Suprapubic skin (tissue), 3 donors: ENCODE results near the gene IKZF2.

ENCODE experiments used
- POLR2AphosphoS5 ChIP-seq, 3 donors: sonication (generic); formaldehyde crosslinking; IDR thresholded peaks; one replicate each; pipeline ENCODE4 v1.6.1; 2017; ENCODE audit warnings: antibody characterized with exemption in 3 of 3
- TF ChIP-seq, protein P1 (sequence below), 2 donors: fragments of 200-600 bp in 1 of 2; fragments of 450-650 bp in 1 of 2; sonication (generic) in 1 of 2; IDR thresholded peaks; one replicate each; pipeline ENCODE4 v1.5.1; 2016 to 2019; ENCODE audit warnings: antibody characterized with exemption in 2 of 2, mild to moderate bottlenecking in 1 of 2, moderate library complexity in 1 of 2

DNA sequence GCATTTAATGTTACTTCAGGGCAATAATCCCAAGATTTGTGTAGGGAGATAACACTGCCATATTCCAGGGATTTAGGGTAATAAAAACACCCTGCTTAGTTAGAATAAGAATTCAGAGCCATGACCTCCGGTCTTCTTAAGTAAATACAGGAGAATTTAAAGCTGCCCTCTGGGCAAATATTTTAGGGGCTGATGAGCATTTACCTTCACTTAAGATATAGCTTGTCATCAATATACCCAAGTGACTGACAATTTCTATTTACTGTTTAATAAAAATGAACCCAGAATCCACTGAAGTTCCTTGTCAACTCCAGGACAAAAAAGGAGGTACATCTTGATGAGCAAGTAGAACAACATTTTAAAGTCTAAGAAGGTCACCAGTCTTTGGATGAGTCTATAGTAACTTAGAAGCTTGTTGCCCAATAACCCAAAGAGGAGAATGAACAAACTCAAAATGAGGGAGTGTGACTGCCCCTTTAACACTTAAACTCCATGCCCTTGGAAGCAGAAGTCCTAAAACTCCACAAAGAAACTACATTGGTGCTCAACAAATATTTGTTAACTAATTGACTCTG lies 24.3 kb upstream of the IKZF2 start:
- TF ChIP-seq, protein P1, sequence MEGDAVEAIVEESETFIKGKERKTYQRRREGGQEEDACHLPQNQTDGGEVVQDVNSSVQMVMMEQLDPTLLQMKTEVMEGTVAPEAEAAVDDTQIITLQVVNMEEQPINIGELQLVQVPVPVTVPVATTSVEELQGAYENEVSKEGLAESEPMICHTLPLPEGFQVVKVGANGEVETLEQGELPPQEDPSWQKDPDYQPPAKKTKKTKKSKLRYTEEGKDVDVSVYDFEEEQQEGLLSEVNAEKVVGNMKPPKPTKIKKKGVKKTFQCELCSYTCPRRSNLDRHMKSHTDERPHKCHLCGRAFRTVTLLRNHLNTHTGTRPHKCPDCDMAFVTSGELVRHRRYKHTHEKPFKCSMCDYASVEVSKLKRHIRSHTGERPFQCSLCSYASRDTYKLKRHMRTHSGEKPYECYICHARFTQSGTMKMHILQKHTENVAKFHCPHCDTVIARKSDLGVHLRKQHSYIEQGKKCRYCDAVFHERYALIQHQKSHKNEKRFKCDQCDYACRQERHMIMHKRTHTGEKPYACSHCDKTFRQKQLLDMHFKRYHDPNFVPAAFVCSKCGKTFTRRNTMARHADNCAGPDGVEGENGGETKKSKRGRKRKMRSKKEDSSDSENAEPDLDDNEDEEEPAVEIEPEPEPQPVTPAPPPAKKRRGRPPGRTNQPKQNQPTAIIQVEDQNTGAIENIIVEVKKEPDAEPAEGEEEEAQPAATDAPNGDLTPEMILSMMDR (IDR thresholded peaks at IDR 0.05): no peak
- no peak for TF ChIP-seq POLR2AphosphoS5 (IDR thresholded peaks at IDR 0.05)
